SKM-1 treated with dmso at 0.1 percent for 144 hours (cell line): ENCODE measurements around the gene TMTC3.

Experiments used
- DNase-seq: peaks from one replicate; lab custom pipeline; 2025; ENCODE audit not compliant: unreplicated experiment; lab: John Stamatoyannopoulos, UW

The TMTC3 gene

GRCh38 chr12:88223519-88223918 lies 81.4 kb downstream of the TMTC3 start:
- DNase-seq = no peak

GRCh38 chr12:88225776-88226175 lies 83.7 kb downstream of the TMTC3 start:
- no peak for DNase-seq

- no peak for DNase-seq
These were observed 85.2 kb downstream of the TMTC3 start for GRCh38 chr12:88227263-88227662.

- DNase-seq = no peak
These were observed 85.8 kb downstream of the TMTC3 start for GRCh38 chr12:88227871-88228270.

GRCh38 chr12:88228720-88229119 lies 86.6 kb downstream of the TMTC3 start:
- DNase-seq = no peak

- no peak for DNase-seq
These were observed 88.2 kb downstream of the TMTC3 start for GRCh38 chr12:88230271-88230670.

- DNase-seq = no peak
These were observed 93.2 kb downstream of the TMTC3 start for GRCh38 chr12:88235183-88235833.

GRCh38 chr12:88237954-88238353 lies 95.8 kb downstream of the TMTC3 start:
- no peak for DNase-seq

- no peak for DNase-seq
These were observed 96.3 kb downstream of the TMTC3 start for GRCh38 chr12:88238406-88238805.

GRCh38 chr12:88241862-88242570 lies 99.9 kb downstream of the TMTC3 start:
- no peak for DNase-seq

- no peak for DNase-seq
These were observed 100.4 kb downstream of the TMTC3 start for GRCh38 chr12:88242571-88242925.

- no peak for DNase-seq
These were observed 100.8 kb downstream of the TMTC3 start for GRCh38 chr12:88242939-88243338.

GRCh38 chr12:88243982-88244381 lies 101.9 kb downstream of the TMTC3 start:
- no peak for DNase-seq

- no peak for DNase-seq
These were observed 103.8 kb downstream of the TMTC3 start for GRCh38 chr12:88245905-88246304.

GRCh38 chr12:88247241-88247643 lies 105.1 kb downstream of the TMTC3 start:
- DNase-seq = no peak

- DNase-seq = no peak
These were observed 106.5 kb downstream of the TMTC3 start for GRCh38 chr12:88248606-88249005.
